ENCODE data around the gene TTLL10. TPM values are rescaled to one million over a fixed set of nuclear protein-coding genes. Genes with fewer than 3 reads are reported as not detected.
"Not testable (repeated sequence)": the region's sequence is repeated elsewhere in the genome, so short reads cannot be mapped to it uniquely, and the experiment has no call there.

The TTLL10 gene
- total RNA-seq, 2 donors from 2014 or later = not detected

- H3K9me3 ChIP-seq = no peaks in the 10 kb centered on the region
- no peak for ATAC-seq (ENCODE audit: insufficient number of reproducible peaks, low FRiP score, low read depth)
- H3K4me1 ChIP-seq (ENCODE audit: control insufficient read depth in 1 of 2, low read depth in 2 of 2) = no peaks in the 10 kb centered on the region
- TF ChIP-seq CTCF (IDR thresholded peaks at IDR 0.05) = no peak
- H3K4me3 ChIP-seq = no peak overlapping the region
- H3K27me3 ChIP-seq (replicated peaks; ENCODE audit: insufficient read depth) = no peaks in the 10 kb centered on the region
- no peak for DNase-seq (ENCODE audit: low spot score)
- H3K36me3 ChIP-seq = no peaks in the 10 kb centered on the region
- H3K27ac ChIP-seq = no peak overlapping the region
These were observed 11.6 kb downstream of the TTLL10 start for GRCh38 chr1:1185101-1185765.

- no peaks in the 10 kb centered on the region for H3K27me3 ChIP-seq (replicated peaks; ENCODE audit: insufficient read depth)
- no peaks in the 10 kb centered on the region for H3K36me3 ChIP-seq
- H3K4me1 ChIP-seq (ENCODE audit: control insufficient read depth in 1 of 2, low read depth in 2 of 2) = no peaks in the 10 kb centered on the region
- H3K9me3 ChIP-seq = no peaks in the 10 kb centered on the region
- no peak overlapping the region for H3K4me3 ChIP-seq
- no peak for TF ChIP-seq CTCF (IDR thresholded peaks at IDR 0.05)
- no peak overlapping the region for H3K27ac ChIP-seq
- DNase-seq (ENCODE audit: low spot score) (no peak), ATAC-seq (ENCODE audit: insufficient number of reproducible peaks, low FRiP score, low read depth) (no peak)
These were observed 14.3 kb downstream of the TTLL10 start for GRCh38 chr1:1187938-1188337.

GRCh38 chr1:1189111-1189510 lies 15.4 kb downstream of the TTLL10 start:
- Histone ChIP-seq H3K36me3 (no peaks in the 10 kb centered on the region), H3K4me3 (no peak overlapping the region), H3K4me1 (ENCODE audit: control insufficient read depth in 1 of 2, low read depth in 2 of 2) (no peaks in the 10 kb centered on the region), H3K27ac (no peak overlapping the region), H3K9me3 (no peaks in the 10 kb centered on the region), H3K27me3 (replicated peaks; ENCODE audit: insufficient read depth) (no peaks in the 10 kb centered on the region)
- no peak for TF ChIP-seq CTCF (IDR thresholded peaks at IDR 0.05)
- DNase-seq (ENCODE audit: low spot score) (no peak), ATAC-seq (ENCODE audit: insufficient number of reproducible peaks, low FRiP score, low read depth) (no peak)

- H3K27ac ChIP-seq = no peak overlapping the region
- no peaks in the 10 kb centered on the region for H3K27me3 ChIP-seq (replicated peaks; ENCODE audit: insufficient read depth)
- peaks cover 5% of the 10 kb centered on the region for H3K9me3 ChIP-seq
- no peak overlapping the region for H3K4me3 ChIP-seq
- ATAC-seq (ENCODE audit: insufficient number of reproducible peaks, low FRiP score, low read depth) (no peak), DNase-seq (ENCODE audit: low spot score) (no peak)
- H3K4me1 ChIP-seq (ENCODE audit: control insufficient read depth in 1 of 2, low read depth in 2 of 2) = no peaks in the 10 kb centered on the region
- H3K36me3 ChIP-seq = no peaks in the 10 kb centered on the region
- no peak for TF ChIP-seq CTCF (IDR thresholded peaks at IDR 0.05)
These were observed 18.1 kb downstream of the TTLL10 start for GRCh38 chr1:1191734-1192133.

GRCh38 chr1:1194723-1195122 lies 21.0 kb downstream of the TTLL10 start:
- Histone ChIP-seq H3K27me3 (replicated peaks; ENCODE audit: insufficient read depth) (no peaks in the 10 kb centered on the region), H3K4me3 (no peak overlapping the region), H3K4me1 (ENCODE audit: control insufficient read depth in 1 of 2, low read depth in 2 of 2) (no peaks in the 10 kb centered on the region), H3K36me3 (no peaks in the 10 kb centered on the region), H3K27ac (no peak overlapping the region), H3K9me3 (peaks cover 5% of the 10 kb centered on the region)
- ATAC-seq (ENCODE audit: insufficient number of reproducible peaks, low FRiP score, low read depth) = no peak
- TF ChIP-seq CTCF (IDR thresholded peaks at IDR 0.05) = no peak
- DNase-seq (ENCODE audit: low spot score) = no peak

- not testable (repeated sequence) for H3K36me3 ChIP-seq; H3K27ac ChIP-seq; ATAC-seq (ENCODE audit: insufficient number of reproducible peaks, low FRiP score, low read depth); H3K4me1 ChIP-seq (ENCODE audit: control insufficient read depth in 1 of 2, low read depth in 2 of 2); DNase-seq (ENCODE audit: low spot score); H3K4me3 ChIP-seq; H3K27me3 ChIP-seq (replicated peaks; ENCODE audit: insufficient read depth); H3K9me3 ChIP-seq
These were observed 22.0 kb downstream of the TTLL10 start for GRCh38 chr1:1195726-1196125.
